HG02642 (cell line): ENCODE results near the gene FBXL4.
A peak's percentile ranks its signal among the peaks of the same experiment; 100 is the strongest.

Source experiments
- ATAC-seq: cut with Tn5 transposase; IDR thresholded peaks from one replicate; pipeline ENCODE4 v1.9.1; 2021; ENCODE audit warnings: mild to moderate bottlenecking; ENCODE audit not compliant: unreplicated experiment, poor library complexity

Gene FBXL4

DNA sequence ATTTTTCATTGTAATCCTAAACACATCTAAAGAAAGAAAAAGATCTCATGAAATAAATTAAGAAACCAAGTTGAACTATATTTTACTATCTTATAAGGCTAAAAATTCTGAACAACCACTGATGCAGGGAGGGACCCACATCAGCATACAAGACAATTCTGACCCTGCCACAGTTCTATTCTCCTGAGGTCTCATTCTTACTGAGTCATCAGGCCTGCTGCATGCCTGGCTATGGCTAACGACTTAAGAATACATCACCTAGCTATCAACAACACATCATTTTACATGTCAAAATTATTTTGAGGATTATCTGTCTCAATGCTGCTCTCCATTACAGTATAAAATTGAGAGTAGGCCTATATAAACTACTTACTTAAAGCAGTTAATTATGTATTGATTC, 52.9 kb downstream of the FBXL4 start:
- ATAC-seq: no peak

DNA sequence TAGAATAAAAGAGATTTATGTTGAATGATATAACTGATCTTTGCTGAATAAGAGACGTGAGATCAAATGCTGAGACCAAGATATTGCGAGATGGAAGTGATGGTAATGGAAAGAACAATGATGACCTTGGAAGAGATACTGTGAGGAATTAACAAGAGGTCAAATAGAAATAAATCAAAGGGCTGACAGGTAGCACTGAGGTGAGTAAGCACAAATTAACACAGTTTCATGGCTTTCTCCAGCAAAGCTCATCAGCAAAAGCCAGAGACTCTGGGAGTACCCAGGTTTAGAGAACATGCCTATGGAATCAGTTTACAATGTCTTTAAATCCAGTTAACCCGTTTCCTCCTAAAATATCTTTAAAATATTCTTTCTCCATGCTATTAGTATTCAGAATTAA, 60.1 kb downstream of the FBXL4 start:
- ATAC-seq: no peak

DNA sequence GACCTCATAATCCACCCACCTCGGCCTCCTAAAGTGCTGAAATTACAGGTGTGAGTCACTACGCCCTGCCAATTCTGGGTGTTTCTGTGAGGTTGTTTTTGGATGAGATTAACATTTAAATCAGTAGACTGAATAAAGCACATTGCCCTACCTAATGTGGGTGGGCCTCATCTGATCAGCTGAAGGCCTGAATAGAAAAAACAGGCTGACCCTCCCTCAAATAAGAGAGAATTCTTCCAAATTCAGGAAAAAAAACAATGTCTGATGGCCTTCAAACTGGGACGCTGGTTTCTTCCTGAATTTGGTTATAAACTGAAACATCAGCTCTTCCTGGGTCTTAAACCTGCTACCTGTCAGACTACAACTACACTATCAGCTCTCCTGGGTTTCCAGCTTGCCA, 62.4 kb downstream of the FBXL4 start:
- ATAC-seq: no peak

DNA sequence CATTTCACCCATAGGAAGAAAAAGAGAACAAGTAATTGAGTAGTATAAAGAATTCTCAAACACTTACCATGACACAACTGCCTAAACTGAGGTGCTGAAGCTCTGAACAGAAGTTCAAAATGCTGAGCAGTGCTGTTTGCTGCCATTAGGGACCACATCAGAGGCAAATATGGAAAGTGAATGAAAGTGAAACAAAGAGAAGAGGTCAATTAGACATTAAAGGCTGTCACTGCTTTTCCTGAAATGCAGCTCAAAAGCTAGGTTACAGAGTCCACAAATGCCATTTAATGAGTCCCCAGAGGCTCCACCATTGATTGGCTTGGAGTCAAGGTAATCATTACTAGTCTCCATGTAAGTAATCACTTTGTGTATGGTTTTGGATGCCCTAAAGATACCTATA, 67.3 kb downstream of the FBXL4 start:
- peak; percentile 90 for ATAC-seq

DNA sequence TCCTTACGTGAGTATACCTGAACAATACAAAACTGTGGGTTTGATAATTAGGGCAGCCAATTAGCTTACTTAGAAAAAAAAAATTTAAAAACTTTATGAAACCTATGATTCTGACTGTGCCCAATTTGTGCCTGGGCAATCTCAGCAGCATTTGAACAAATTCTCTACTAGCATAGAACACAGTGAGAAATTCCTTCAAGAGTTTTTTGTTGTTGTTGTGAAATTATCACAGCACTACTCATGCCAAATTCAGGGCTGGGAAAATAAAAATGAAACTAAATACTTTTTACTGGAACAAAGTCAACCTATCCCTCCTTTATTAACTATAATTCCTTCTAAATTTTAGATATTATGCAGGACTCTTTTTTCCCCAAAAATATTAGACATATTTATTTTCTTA, 70.5 kb downstream of the FBXL4 start:
- ATAC-seq: no peak

DNA sequence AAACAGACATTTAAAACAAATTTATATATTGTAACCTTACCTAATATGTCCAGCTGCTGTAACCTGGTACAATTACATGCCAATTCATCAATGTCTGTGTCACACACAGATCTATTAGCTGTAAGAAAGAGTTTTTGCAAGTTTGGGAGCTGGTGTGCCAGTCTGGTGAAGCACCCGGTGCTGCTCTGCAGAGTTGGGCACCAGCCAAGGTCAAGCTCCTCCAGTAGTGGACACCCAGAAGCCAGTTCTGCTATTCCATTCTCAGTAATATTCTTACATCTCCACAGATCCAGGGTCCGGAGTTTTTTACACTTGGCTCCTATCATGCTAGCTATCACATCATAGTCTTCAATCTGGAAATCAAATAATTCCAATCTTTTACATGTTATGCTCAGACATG, 72.4 kb downstream of the FBXL4 start:
- no peak for ATAC-seq

DNA sequence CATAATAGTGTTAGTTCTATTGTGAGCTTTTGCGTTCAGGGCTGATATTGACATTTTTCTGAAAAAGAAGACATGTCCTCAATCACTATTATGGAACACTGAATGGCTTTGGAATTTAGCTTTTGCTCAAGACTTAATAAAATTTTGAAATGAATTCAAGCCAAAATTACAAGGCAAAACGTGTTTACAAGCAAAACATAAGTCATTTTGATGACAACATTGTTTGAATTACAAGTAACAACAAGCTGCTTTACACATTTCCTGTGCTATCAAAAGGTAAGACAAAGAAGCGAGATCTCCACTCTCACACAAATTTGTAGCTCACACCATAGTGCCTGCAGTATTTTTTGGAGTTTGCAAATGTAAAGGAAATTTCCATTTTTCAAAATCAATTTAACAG, 75.9 kb downstream of the FBXL4 start:
- ATAC-seq: no peak

DNA sequence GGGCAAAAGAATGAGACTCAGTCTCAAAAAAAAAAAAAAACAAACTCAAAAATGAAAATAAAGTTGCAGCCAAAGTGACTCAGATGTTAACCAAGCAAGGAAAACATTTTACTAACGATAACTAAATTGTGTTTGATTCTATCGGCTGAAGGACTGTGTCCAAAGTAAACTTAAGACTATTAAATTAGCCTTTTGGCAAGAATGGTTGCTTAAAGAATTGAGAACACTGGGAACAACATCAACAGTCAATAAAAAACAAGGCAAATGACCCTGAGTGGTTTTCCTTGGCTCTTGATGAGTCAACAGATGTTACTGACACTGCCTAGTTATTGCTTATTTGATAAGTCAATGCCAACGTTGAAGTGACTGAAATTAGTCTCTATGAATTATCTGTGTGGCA, 76.7 kb downstream of the FBXL4 start:
- ATAC-seq: no peak

DNA sequence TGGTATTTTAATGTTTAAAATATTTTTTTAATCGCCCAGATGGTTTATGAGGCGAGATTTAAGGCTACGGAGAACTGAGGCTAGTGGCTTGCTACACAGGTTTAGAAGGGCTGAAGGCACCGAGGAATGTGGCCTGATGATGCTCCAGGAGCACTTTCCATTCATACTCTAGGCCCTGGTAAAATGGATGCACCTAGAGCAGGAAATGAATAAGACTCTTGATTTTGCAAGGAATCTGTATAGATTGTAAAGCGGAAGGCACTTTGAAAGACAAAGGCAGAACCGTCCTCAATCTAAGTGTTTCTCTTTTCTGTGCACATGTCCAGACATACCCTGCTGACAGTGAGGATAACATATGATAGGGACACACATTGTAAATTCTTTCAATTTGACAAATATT, 83.2 kb downstream of the FBXL4 start:
- no peak for ATAC-seq

DNA sequence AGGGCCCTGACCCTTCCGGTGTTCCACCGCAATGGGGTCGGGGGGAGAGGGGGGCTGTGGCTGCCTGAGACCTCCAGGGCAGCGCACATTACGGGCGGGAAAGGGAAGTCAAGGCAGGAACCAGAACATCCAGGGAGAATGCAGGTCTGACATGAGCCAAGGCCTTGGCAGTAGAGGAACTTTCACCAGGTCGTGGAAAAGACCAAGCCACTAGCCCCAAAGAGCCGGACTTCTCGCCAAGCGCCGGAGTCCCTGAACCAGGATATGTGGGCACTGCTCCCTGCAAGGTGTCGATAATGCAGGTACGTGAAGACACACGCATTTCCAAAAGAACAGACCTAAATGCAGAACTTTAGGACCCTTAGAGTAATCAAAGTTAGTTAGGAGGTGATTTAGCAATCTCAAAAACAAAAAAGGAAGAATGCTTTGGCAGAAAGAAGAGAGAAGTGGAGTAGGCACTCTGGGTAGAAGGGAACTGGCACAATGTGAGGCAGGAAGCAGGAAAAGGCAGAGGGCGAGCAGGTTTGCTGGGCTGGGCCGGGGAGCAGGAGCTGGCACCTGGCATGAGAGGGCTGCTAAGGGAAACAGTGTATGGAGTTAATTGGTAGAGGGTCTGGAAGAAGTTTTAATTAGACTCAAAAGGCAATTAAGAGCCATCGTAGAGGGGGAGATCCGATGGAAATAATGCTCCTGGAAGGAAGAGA, 99.1 kb downstream of the FBXL4 start:
- ATAC-seq: peak; percentile 4

DNA sequence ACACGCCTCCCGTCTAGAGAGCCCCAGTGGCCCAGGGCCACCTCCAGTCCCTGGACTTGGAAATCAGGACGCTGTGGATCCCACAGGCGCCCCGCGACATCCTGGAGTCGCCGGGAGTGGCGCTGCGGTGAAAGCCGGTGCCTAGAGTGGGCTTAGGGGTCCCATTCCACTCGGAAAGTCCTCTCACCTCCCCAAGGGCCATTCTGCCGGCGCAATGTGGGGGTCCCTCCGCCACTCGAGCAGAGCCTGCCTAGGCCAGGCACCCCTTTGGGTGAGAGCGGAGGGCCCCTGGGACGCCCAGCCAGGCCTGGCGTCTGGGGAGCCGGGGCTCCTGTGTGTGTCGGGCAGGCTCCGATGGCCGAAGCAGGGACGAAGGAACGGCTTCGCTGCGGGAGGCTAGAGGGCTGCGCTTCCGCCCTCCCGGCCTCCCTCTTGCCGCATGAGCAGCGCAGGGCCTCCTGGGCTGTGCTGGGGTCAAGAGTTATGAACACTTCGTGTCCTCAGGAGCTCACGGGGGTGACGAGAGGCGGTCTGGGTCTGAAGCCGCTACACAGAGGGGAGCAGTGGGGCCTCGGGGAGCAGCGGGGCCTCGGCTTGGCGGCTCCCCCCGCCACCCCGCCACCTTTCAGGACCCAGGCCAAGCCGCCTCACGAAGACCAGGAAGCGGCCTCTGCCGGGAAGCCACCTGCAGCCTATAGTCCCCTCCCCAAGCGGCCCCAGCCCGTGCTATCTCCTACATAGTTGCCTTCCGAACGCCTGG, 99.8 kb downstream of the FBXL4 start:
- peak; percentile 60 for ATAC-seq

DNA sequence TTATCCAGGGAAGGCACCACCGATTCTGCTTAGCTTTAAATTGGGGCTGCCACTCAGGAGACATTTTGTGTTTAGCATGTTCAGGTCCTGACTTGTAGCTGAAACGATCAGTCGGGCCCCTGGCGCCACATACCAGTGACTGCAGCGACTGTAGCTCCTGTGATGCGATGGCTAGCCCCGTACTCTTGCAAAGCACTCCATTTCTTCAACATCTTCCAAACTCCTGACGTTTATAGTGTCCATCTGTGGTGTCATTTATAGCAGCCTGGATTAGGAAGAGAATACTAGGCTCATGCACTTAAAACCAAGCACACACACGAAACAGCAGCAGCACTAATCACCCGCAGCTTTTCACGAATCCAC, 100.3 kb downstream of the FBXL4 start:
- ATAC-seq: no peak

DNA sequence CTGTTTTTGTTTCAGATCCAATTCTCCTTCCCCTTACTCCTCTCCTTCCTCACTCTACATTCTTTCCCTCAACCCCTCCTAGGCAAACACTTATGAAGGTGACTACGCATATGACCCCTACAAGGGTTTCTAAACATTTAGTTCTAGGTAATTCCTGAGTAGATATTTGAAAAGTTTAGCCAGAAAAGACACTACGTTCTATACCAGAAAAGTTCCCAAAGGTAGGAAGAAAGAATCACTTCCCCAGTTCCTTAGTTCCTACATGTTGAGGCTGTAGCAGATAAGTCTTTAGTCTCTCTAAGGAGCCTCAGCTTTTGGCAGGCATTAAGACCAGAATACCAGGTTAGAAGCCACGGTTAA, 101.7 kb downstream of the FBXL4 start:
- ATAC-seq: no peak

DNA sequence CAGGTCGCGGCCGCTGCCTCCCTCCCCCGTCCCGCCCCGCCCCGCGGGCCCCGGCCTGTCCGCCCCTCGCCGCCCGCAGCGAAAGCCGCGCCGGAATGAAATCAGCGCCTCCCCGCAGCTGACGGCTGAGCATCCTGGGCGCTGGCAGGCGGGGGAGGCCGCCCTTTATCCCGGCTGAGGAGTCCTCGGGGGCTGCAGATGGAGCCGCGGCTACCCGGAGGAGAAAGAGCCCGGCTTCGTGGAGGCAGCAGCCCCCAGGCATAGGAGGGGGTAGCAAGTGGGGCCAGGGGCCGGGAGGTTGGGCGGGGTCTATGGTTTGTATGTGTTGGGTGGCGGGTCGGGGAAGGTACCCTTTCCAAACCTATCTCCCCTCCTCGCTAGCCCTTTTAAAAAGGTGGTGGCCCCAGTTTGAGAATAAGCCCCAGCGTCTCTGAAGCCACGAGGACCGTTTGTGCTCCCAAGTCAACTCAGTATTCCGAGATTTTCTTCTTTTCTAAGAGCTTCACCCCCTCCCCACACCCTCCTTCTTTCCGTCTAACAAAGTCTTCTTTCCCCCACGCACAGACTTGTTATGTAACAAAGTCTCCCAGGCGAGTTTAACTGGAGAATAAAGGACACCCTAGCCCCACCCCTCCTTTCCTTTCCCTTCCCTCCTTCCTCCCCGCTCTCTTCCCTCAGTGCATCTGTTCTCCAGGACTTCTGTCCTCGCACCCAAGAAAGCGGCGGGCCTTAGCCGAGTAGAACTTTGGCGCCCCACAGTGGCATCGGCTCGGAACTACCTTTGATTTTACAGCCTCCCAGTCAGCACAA, 102.3 kb downstream of the FBXL4 start:
- peak; percentile 69 for ATAC-seq

DNA sequence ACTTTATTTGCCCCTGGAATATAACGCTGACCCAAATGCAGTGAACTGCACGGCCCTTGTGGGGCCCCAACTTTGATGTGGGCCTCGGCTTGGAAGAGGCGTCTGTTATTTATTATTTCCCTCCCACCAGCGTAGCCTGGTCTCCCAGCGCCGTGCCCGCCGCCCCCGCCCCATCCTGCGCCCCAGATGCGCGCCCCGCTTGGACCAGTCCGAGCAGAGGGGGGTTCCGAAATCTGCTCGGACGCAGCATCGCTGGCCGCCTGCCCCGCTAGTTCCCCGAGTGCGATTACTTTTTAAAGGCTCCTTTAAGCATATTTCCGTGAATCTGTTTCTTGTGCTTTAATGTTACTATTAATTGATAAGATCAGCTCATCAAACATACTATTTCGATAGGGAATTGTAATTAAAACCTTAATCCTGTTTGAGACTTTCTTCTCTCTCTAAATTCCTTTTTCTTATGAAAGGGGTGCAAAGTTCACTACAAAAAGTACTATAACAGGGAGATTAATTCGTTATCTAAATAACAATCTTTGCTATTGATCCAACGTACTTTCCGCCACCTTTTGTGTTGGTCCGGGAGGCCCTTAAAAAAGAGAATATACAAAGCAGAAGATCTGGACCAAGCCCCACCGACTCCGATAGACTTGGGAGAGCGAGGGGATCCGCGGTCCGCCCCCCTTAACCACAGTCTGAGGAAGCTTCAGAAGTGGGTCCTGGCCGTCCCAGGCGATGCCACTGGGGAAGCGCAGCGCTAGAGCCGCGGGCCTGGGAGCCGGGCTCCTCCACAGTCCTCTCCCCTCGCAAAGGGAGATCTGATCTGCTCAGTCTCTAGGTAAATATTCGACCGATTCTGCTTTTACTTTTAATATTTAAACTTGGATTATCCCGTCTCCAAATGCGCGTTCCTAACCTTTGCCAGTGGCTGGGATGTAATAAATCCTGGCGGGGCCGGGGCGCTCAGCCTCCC, 103.2 kb downstream of the FBXL4 start:
- no peak for ATAC-seq

DNA sequence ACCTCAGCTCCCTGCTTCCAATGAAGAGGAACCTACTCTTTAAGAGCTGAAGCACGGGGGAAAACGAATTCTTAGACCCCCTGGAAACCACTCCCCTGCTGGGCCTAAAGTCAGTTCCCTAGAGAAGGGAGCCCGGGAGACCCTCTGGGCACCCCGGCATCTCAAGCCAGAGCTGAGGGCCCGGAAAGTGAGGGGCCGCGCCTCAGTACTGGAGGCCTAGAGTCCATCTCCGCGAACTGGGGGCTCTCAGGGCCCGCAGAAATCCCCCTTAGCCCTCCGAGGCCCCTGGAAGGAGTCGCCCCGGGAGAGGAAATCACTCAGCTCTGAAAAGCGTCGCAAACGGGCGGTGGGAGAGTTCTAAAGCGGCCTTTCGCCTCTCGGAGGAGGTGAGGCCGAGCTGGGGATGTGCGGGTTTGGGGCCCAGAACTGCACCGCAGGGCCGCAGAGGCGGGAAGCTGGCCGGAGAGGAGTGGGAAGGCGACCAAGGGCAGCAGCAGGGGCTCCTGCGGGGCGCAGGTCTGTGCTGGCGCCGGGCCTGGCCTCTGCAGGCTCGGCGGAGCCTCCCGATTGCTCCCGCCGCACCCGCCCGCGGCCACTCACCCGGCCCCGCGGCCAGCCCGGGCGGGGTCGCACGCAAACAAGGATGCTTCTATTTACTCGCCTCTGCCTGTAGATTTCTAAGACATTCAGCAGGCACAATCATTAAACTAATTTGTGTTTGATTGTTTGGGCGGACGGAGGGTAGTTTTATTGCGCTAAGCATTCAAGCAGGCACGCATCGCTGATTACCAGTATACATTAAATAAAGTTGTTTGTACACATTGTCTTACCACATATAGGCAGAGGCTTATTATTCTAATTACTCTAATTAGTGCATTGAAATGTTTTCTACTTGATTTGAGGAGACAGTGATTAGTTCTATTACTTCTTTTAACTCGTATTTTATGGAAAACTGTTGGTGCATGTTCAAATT, 104.2 kb downstream of the FBXL4 start:
- no peak for ATAC-seq

DNA sequence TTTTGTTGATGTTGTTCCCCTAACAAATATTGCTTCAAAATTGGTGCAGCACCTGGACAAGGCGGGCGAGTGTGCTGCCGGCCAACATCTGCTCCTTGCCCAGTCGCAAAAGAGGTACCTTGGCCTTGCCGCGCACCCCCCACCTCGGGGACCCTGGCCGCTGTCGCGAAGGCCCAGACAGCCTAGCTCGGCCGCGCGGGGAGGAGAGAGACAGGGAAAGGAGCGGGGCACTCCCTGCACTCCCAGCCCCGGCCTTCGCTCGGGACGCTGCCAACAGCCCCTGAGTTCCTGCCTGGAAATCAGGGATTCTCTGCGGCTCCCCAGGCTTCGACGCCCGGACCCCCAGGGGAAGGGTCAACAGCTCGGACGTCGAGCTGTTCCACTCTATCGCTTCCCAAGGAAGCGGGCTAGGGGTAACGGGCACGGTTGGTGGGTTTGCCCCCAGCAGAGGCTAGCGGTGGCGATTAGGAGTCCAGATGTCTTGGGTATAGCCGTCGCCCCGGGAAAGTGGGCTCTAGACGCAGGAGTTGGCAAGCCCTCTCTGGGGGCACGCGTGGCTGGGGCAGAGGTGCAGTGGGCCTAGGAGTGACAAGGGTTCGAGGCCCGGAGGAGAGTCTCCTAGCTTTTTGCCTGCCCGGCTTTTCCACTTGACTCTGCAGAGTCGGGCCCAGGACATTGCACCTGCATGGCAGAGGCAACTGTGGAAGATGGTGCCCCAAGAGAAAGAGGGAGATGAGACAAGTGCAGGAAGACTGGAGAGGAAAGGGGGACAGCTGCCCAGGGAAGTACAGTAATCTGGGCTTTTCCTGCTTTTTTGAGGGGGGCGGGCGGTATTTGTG, 105.2 kb downstream of the FBXL4 start:
- no peak for ATAC-seq

DNA sequence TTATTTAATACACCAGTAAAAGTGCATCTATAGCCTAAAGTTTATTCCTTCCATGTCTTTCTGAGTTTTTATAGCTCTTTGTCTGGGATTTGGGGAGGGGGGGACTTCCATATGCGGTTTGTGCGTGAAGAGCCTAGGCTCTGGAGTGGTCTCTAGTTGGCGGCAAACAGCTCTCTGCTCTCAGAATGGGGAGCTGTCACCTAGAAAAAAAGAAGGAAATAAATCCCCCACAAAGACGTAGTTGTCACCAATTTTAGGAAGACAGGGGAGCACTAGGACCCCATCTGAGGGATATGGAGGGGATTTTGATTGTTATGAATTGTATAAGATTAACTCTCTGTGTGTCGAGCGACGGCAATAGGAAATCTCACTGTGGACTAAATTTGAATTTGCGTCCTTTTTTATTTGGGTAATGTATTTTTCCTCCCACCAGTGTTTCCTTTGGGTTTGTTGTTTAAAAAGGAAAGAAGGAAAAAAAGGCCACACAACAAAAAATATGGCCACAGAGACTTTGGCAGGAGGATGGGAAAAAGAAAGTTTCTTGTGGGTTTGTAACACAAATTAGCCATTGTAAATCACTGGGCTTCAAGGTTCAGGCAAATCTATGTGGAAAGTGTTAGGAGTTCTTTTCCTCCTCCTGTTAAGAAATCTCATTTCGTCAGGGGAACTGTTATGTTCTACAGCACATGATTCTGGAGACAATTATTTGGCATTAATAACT, 106.0 kb downstream of the FBXL4 start:
- ATAC-seq: no peak
